ENCODE measurements around the gene ANKRD42. TPM values are rescaled to one million over a fixed set of nuclear protein-coding genes. Genes with fewer than 3 reads are reported as not detected.
A peak's percentile ranks its signal among the peaks of the same experiment; 100 is the strongest.

Gene ANKRD42
- total RNA-seq, 4 donors from 2014 or later = 5.6 to 11.5 (median 8.9) TPM

- Histone ChIP-seq H3K27ac (no peak overlapping the region), H3K27me3 (no peaks in the 10 kb centered on the region), H3K4me3 (no peak overlapping the region), H3K36me3 (no peaks in the 10 kb centered on the region), H3K9me3 (no peaks in the 10 kb centered on the region), H3K4me1 (no peaks in the 10 kb centered on the region)
- no peak for DNase-seq
- WGBS, 2 donors (ENCODE audit: low coverage in 1 of 2) = 96 to 100% methylated on average over 2 of the region's 2 CpGs
- no peak for TF ChIP-seq CTCF (IDR thresholded peaks at IDR 0.05)
- TF ChIP-seq EP300 (IDR thresholded peaks at IDR 0.05; ENCODE audit: low read depth) = no peak
- no peak for TF ChIP-seq POLR2AphosphoS5 (IDR thresholded peaks at IDR 0.05)
- TF ChIP-seq POLR2A (IDR thresholded peaks at IDR 0.05) = no peak
- intact Hi-C loops (cut with DNase I; ENCODE audit: low total_unique reads) (no loop called here), in situ Hi-C loops (cut with MboI; ENCODE audit: low pct_ligation_motif_present in 1 of 4, low pct_unique_long_range_greater_than_20kb in 1 of 4, low sequenced_read_pairs in 3 of 4) (no loop called here)
Observed at GRCh38 chr11:83223457-83223856, 29.9 kb downstream of the ANKRD42 start.

GRCh38 chr11:83235825-83236224 is 42.3 kb downstream of the ANKRD42 start:
- Histone ChIP-seq H3K4me3 (no peak overlapping the region), H3K9me3 (no peaks in the 10 kb centered on the region), H3K4me1 (no peaks in the 10 kb centered on the region), H3K27me3 (no peaks in the 10 kb centered on the region), H3K27ac (no peak overlapping the region), H3K36me3 (no peaks in the 10 kb centered on the region)
- DNase-seq = no peak
- 65 to 77% methylated on average over 1 of the region's 1 CpG for WGBS, 2 donors (ENCODE audit: low coverage in 1 of 2)
- in situ Hi-C loops (cut with MboI; ENCODE audit: low pct_ligation_motif_present in 1 of 4, low pct_unique_long_range_greater_than_20kb in 1 of 4, low sequenced_read_pairs in 3 of 4) = loop anchor here in 2 of 4 donors (25.0 kb wide), 1 partner anchor 524 kb away; no protein-coding TSS in a partner anchor
- TF ChIP-seq POLR2A (IDR thresholded peaks at IDR 0.05) (no peak), CTCF (IDR thresholded peaks at IDR 0.05) (no peak), EP300 (IDR thresholded peaks at IDR 0.05; ENCODE audit: low read depth) (no peak), POLR2AphosphoS5 (IDR thresholded peaks at IDR 0.05) (no peak)
- intact Hi-C loops (cut with DNase I; ENCODE audit: low total_unique reads) = no loop called here

- no peaks in the 10 kb centered on the region for H3K9me3 ChIP-seq
- 50 to 60% methylated on average over 1 to 3 of the region's 3 CpGs for WGBS, 2 donors (ENCODE audit: low coverage in 1 of 2)
- DNase-seq = no peak
- no peaks in the 10 kb centered on the region for H3K4me1 ChIP-seq
- in situ Hi-C loops (cut with MboI; ENCODE audit: low pct_ligation_motif_present in 1 of 4, low pct_unique_long_range_greater_than_20kb in 1 of 4, low sequenced_read_pairs in 3 of 4) (loop anchor here in 2 of 4 donors (25.0 kb wide), 1 partner anchor 526 kb away; no protein-coding TSS in a partner anchor), intact Hi-C loops (cut with DNase I; ENCODE audit: low total_unique reads) (no loop called here)
- H3K36me3 ChIP-seq = no peaks in the 10 kb centered on the region
- no peak overlapping the region for H3K27ac ChIP-seq
- no peak overlapping the region for H3K4me3 ChIP-seq
- no peak for TF ChIP-seq EP300 (IDR thresholded peaks at IDR 0.05; ENCODE audit: low read depth)
- TF ChIP-seq CTCF (IDR thresholded peaks at IDR 0.05) = no peak
- TF ChIP-seq POLR2AphosphoS5 (IDR thresholded peaks at IDR 0.05) = no peak
- TF ChIP-seq POLR2A (IDR thresholded peaks at IDR 0.05) = no peak
- no peaks in the 10 kb centered on the region for H3K27me3 ChIP-seq
Observed at GRCh38 chr11:83238111-83238510, 44.6 kb downstream of the ANKRD42 start.

- peak; percentile 52 for DNase-seq
- intact Hi-C loops (cut with DNase I; ENCODE audit: low total_unique reads) (loop anchor here (10.0 kb wide), 1 partner anchor 337 kb away; the partner anchor contains the start of genes DDIAS and PRCP), in situ Hi-C loops (cut with MboI; ENCODE audit: low pct_ligation_motif_present in 1 of 4, low pct_unique_long_range_greater_than_20kb in 1 of 4, low sequenced_read_pairs in 3 of 4) (loop anchor here in 3 of 4 donors (10.0 to 25.0 kb wide), 2 partner anchors 337 to 529 kb away; partner anchors contain the start of genes DDIAS (in 1 of the 3) and PRCP (in 1 of the 3))
- no peaks in the 10 kb centered on the region for H3K27me3 ChIP-seq
- H3K4me1 ChIP-seq = no peaks in the 10 kb centered on the region
- no peaks in the 10 kb centered on the region for H3K9me3 ChIP-seq
- H3K36me3 ChIP-seq = no peaks in the 10 kb centered on the region
- no peak overlapping the region for H3K27ac ChIP-seq
- H3K4me3 ChIP-seq = no peak overlapping the region
- TF ChIP-seq CTCF (IDR thresholded peaks at IDR 0.05) (peak; percentile 36 to 51 (median 48)), POLR2AphosphoS5 (IDR thresholded peaks at IDR 0.05) (no peak)
- 20 to 23% methylated on average over 5 of the region's 5 CpGs for WGBS, 2 donors (ENCODE audit: low coverage in 1 of 2)
Observed at GRCh38 chr11:83241291-83241946, 47.9 kb downstream of the ANKRD42 start.

Data from transverse colon (tissue), 4 donors.